ENCODE data around the gene TMEM115.

DNA sequence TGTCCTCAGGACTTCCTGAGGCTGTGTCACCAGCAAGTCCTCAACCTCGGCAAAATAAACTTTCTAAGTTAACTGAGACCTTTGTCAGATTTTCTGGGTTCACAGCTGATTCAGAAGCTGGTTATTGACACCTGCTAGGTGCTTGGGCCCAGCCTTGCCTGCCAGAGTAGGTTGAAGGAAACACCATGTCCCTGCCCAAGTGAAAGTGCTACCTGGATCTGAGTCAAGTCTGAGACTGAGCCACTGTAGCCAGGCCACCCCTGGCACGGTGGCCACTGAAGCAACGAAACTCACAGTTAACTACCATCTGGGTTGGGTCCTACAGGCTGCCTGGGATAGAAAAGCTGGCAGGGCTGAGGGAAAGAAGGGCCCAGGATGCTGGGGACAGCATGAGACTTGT is 45.0 kb downstream of the TMEM115 start:
- TF ChIP-seq, protein P1, sequence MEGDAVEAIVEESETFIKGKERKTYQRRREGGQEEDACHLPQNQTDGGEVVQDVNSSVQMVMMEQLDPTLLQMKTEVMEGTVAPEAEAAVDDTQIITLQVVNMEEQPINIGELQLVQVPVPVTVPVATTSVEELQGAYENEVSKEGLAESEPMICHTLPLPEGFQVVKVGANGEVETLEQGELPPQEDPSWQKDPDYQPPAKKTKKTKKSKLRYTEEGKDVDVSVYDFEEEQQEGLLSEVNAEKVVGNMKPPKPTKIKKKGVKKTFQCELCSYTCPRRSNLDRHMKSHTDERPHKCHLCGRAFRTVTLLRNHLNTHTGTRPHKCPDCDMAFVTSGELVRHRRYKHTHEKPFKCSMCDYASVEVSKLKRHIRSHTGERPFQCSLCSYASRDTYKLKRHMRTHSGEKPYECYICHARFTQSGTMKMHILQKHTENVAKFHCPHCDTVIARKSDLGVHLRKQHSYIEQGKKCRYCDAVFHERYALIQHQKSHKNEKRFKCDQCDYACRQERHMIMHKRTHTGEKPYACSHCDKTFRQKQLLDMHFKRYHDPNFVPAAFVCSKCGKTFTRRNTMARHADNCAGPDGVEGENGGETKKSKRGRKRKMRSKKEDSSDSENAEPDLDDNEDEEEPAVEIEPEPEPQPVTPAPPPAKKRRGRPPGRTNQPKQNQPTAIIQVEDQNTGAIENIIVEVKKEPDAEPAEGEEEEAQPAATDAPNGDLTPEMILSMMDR (IDR thresholded peaks at IDR 0.05): no peak
- TF ChIP-seq POLR2A (IDR thresholded peaks at IDR 0.05) (no peak), EP300 (IDR thresholded peaks at IDR 0.05; ENCODE audit: low read depth) (no peak), POLR2AphosphoS5 (IDR thresholded peaks at IDR 0.05) (no peak)
